K562 (cell line): ENCODE results near the gene TACR2. TPM values are rescaled to one million over a fixed set of nuclear protein-coding genes. Genes with fewer than 3 reads are reported as not detected.

Experiments
- ATAC-seq: fragments of 200-7000 bp; cut with Tn5 transposase; 3 replicates; pipeline ENCODE4 v1.9.1; 2020; ENCODE audit warnings: moderate library complexity
- BruUV-seq: library from RNA; stranded (reverse); fragments of 400-500 nt; replicated peaks from 2 replicates; lab custom pipeline; 2021; lab: Mats Ljungman, UMichigan
- CTCF ChIA-PET: fragments of 300-600 bp; formaldehyde crosslinking; extraction: SDS; loops from one replicate; lab custom pipeline; 2021; ENCODE audit warnings: low intra/inter-chr PET ratio; lab: Yijun Ruan, JAX
- POLR2A ChIA-PET: fragments of 300-600, 350-650 bp; sonication (Branson Sonifier 250); formaldehyde crosslinking; extraction: SDS; loops from one replicate; lab custom pipeline; 2021; ENCODE audit warnings: antibody characterized with exemption, inconsistent platforms; lab: Yijun Ruan, JAX
- DNase-seq, 4 experiments: peaks; one replicate each; pipeline versions ENCODE4 v3.0.0 to v3.0.0-alpha.2; 2011 to 2018; ENCODE audit warnings: low spot score in 3 of 4, mixed read lengths in 3 of 4; ENCODE audit errors: extremely low read depth in 1 of 4
- FAIRE-seq: peaks from 2 replicates; lab custom pipeline; 2011; peaks lifted over from hg19 to GRCh38; lab: Jason Lieb, UNC
- H2AFZ ChIP-seq: 2 replicates; pipeline ENCODE4 v1.6.0; 2011; ENCODE audit warnings: low read depth, low read length, control low read depth, inconsistent platforms
- H3K27ac ChIP-seq: fragments of 200-600 bp; 3 replicates; pipeline ENCODE4 v1.8.0; 2011; ENCODE audit warnings: low read depth, mild to moderate bottlenecking, control low read depth, inconsistent platforms, low read length, moderate library complexity, mixed read lengths; ENCODE audit errors: extremely low read depth
- H3K27me3 ChIP-seq, 2 experiments: fragments of 300-600 bp in 1 of 2; 2 replicates in 1 of 2; 3 replicates in 1 of 2; pipeline versions ENCODE4 v1.6.0 to v1.8.0; 2011; ENCODE audit warnings: inconsistent platforms in 2 of 2, low read length in 2 of 2, mild to moderate bottlenecking in 1 of 2, mixed read lengths in 1 of 2, moderate library complexity in 1 of 2; ENCODE audit not compliant: control insufficient read depth in 2 of 2, insufficient read depth in 2 of 2
- H3K36me3 ChIP-seq: fragments of 300-600 bp; 3 replicates; pipeline ENCODE4 v1.8.0; 2011; ENCODE audit warnings: mild to moderate bottlenecking, low read length, inconsistent platforms; ENCODE audit not compliant: control insufficient read depth, insufficient read depth
- H3K4me1 ChIP-seq, 2 experiments: fragments of 200-600 bp in 1 of 2; replicated peaks in 1 of 2; 2 replicates in 1 of 2; 3 replicates in 1 of 2; pipeline versions ENCODE4 v1.5.1 to v1.8.0; 2011; ENCODE audit warnings: inconsistent platforms in 2 of 2, low read length in 2 of 2, mild to moderate bottlenecking in 1 of 2, mixed read lengths in 1 of 2, moderate library complexity in 1 of 2; ENCODE audit not compliant: control insufficient read depth in 2 of 2, insufficient read depth in 2 of 2
- H3K4me2 ChIP-seq: 2 replicates; pipeline ENCODE4 v1.6.1; 2011; ENCODE audit warnings: low read length, control low read depth, inconsistent platforms, mixed read lengths; ENCODE audit not compliant: insufficient read depth
- H3K4me3 ChIP-seq: fragments of 200-600 bp; sonication (generic), shearing (Covaris generic); 2 replicates; pipeline ENCODE4 v1.5.1; 2016; ENCODE audit warnings: control low read depth, inconsistent platforms
- H3K79me2 ChIP-seq: fragments of 200-600 bp; 3 replicates; pipeline ENCODE4 v1.8.0; 2011; ENCODE audit warnings: low read length, inconsistent platforms; ENCODE audit not compliant: control insufficient read depth, insufficient read depth
- H3K9ac ChIP-seq, 2 experiments: 2 replicates each; pipeline versions ENCODE4 v1.6.0 to v1.6.1; 2011; ENCODE audit warnings: low read depth in 2 of 2, low read length in 2 of 2, control low read depth in 1 of 2, inconsistent platforms in 1 of 2, mild to moderate bottlenecking in 1 of 2, mixed read lengths in 1 of 2; ENCODE audit not compliant: insufficient read depth in 1 of 2
- H3K9me1 ChIP-seq: one replicate; pipeline ENCODE4 v1.6.0; 2011; ENCODE audit warnings: inconsistent platforms, mild to moderate bottlenecking, low read length, moderate library complexity; ENCODE audit not compliant: control insufficient read depth, insufficient read depth
- H3K9me3 ChIP-seq: replicated peaks from 2 replicates; pipeline ENCODE4 v1.5.1; 2011; ENCODE audit warnings: low read depth, low read length, inconsistent platforms; ENCODE audit not compliant: control insufficient read depth, insufficient read depth
- H4K20me1 ChIP-seq: replicated peaks from 2 replicates; pipeline ENCODE4 v1.6.1; 2011; ENCODE audit warnings: low read length, inconsistent platforms, mixed read lengths; ENCODE audit not compliant: control insufficient read depth, insufficient read depth
- RB1 ChIP-seq: fragments of 450-650 bp; IDR thresholded peaks from 2 replicates; pipeline ENCODE4 v1.6.1; 2017; ENCODE audit warnings: low read depth, mild to moderate bottlenecking
- ZBTB33 ChIP-seq: sonication (generic); formaldehyde crosslinking; IDR thresholded peaks from 2 replicates; pipeline ENCODE4 v1.8.1; 2023; ENCODE audit warnings: mild to moderate bottlenecking, missing genetic modification reagents
- WGBS: fragments of 100-300 bp; shearing (Covaris generic); methylation state at CpG from one replicate; pipeline ENCODE4 v1.1.6; 2016; ENCODE audit warnings: low coverage, mixed read lengths; ENCODE audit not compliant: insufficient coverage; ENCODE audit errors: missing lambda C conversion rate; 5-methylcytosine and 5-hydroxymethylcytosine counted together
- in situ Hi-C: fragments of 300-500 bp; cut with MboI; formaldehyde crosslinking; loops from 4 replicates; pipeline ENCODE4 v1.15.0; 2018; ENCODE audit warnings: inconsistent platforms, mixed read lengths
- intact Hi-C: fragments of 100-400 bp; cut with micrococcal nuclease; formaldehyde crosslinking; loops from 2 replicates; pipeline ENCODE4 v1.14.2; 2022
- polyA plus RNA-seq, 8 experiments: library from polyadenylated mRNA; depleted of rRNA in 4 of 8; stranded (reverse) in 5 of 8; unstranded in 3 of 8; fragments of >200 nt; fragmentation: Nextera tagmentation in 2 of 8; fragmentation: Illumina TruSeq in 1 of 8; extraction: Ambion mirVana in 2 of 8; extraction: Trizol in 1 of 8; gene quantifications; 2 replicates each; pipeline versions ENCODE4 v1.2.1 to v1.2.3, GENCODE V29; 2011 to 2014; ENCODE audit warnings: inconsistent platforms in 1 of 8, missing spikeins in 1 of 8
- total RNA-seq, 7 experiments: library from RNA; depleted of rRNA in 6 of 7; stranded (reverse); fragments of >200 nt in 6 of 7; fragmentation: Illumina TruSeq in 2 of 7; extraction: Trizol in 2 of 7; gene quantifications; 2 replicates each; pipeline versions ENCODE4 v1.2.1 to v1.2.3, GENCODE V29; 2011 to 2021; ENCODE audit warnings: low replicate concordance in 1 of 7
- TF ChIP-seq, protein P1 (sequence below), 2 experiments: fragments of 250-450 bp in 1 of 2; fragments of 450-650 bp in 1 of 2; sonication (Bioruptor Pico) in 1 of 2; IDR thresholded peaks; 2 replicates each; pipeline versions ENCODE4 v1.6.1 to v1.8.0; 2016 to 2021; ENCODE audit warnings: mild to moderate bottlenecking in 2 of 2, moderate library complexity in 2 of 2, missing compliant biosample characterization in 1 of 2, missing genetic modification characterization in 1 of 2
- TF ChIP-seq, protein P2 (sequence below): fragments of 250-450 bp; sonication (Bioruptor Pico); IDR thresholded peaks from 2 replicates; pipeline ENCODE4 v1.9.0; 2021; ENCODE audit warnings: mild to moderate bottlenecking
- TF ChIP-seq, protein P3 (sequence below): fragments of 450-650 bp; IDR thresholded peaks from 2 replicates; pipeline ENCODE4 v1.6.1; 2014; ENCODE audit warnings: low read depth, mild to moderate bottlenecking, moderate library complexity, borderline replicate concordance

The TACR2 gene
- total and polyA plus RNA-seq, 9 of the 15 experiments (the other 6 are each of a cell fraction or from before 2014, with no cell fraction given) = not detected

GRCh38 chr10:69451784-69452251, 35.1 kb upstream of the TACR2 start:
- no peak overlapping the region for H3K4me2 ChIP-seq
- H3K4me1 ChIP-seq = peaks cover 6 to 11% of the 10 kb centered on the region in 2 experiments
- H3K4me3 ChIP-seq = peak overlapping the region; percentile 12; the same call in 1 of the 2 replicates
- no peak for ATAC-seq
- H4K20me1 ChIP-seq = no peaks in the 10 kb centered on the region
- no peak overlapping the region for H3K27ac ChIP-seq
- H3K36me3 ChIP-seq = no peaks in the 10 kb centered on the region
- H3K9ac ChIP-seq = no peak overlapping the region
- DNase-seq = no peak
- H3K9me1 ChIP-seq = no peaks in the 10 kb centered on the region
- intact Hi-C loops (no loop called here), in situ Hi-C loops (no loop called here)
- TF ChIP-seq ZBTB33 (CRISPR knock-in tag) (peak; percentile 83), RB1 (0 out of 2 replicates have a peak, but pooled peaks have one; percentile 2)
- TF ChIP-seq, protein P1, sequence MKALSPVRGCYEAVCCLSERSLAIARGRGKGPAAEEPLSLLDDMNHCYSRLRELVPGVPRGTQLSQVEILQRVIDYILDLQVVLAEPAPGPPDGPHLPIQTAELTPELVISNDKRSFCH (CRISPR knock-in tag; IDR thresholded peaks at IDR 0.05) = no peak
- TF ChIP-seq, protein P1 (tag; IDR thresholded peaks at IDR 0.05) = 0 out of 2 replicates have a peak, but pooled peaks have one; percentile 50
- TF ChIP-seq, protein P2, sequence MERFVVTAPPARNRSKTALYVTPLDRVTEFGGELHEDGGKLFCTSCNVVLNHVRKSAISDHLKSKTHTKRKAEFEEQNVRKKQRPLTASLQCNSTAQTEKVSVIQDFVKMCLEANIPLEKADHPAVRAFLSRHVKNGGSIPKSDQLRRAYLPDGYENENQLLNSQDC (CRISPR knock-in tag) = no peak
- TF ChIP-seq, protein P3, sequence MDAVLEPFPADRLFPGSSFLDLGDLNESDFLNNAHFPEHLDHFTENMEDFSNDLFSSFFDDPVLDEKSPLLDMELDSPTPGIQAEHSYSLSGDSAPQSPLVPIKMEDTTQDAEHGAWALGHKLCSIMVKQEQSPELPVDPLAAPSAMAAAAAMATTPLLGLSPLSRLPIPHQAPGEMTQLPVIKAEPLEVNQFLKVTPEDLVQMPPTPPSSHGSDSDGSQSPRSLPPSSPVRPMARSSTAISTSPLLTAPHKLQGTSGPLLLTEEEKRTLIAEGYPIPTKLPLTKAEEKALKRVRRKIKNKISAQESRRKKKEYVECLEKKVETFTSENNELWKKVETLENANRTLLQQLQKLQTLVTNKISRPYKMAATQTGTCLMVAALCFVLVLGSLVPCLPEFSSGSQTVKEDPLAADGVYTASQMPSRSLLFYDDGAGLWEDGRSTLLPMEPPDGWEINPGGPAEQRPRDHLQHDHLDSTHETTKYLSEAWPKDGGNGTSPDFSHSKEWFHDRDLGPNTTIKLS = no peak
- 0 out of 2 replicates have a peak overlapping the region, but pooled peaks have one; percentile 29 for H2AFZ ChIP-seq
- no peak for FAIRE-seq
- ChIA-PET POLR2A (interaction anchor here (0.6 to 1.8 kb wide), 3 partner anchors 11 to 33 kb away, joined by 3 to 6 read pairs (median 6); no protein-coding TSS in a partner anchor), CTCF (no interaction called here)
- 62% methylated on average over 37 of the region's 38 CpGs for WGBS
- 0 out of 5 replicates have a peak, but pooled peaks cover 0 to 9% of the 10 kb centered on the region in 2 experiments for H3K27me3 ChIP-seq
- no peaks in the 10 kb centered on the region for H3K9me3 ChIP-seq
- no TSS peak for BruUV-seq
- H3K79me2 ChIP-seq = no peaks in the 10 kb centered on the region
